ENCODE measurements around the gene HOXC11.

DNA sequence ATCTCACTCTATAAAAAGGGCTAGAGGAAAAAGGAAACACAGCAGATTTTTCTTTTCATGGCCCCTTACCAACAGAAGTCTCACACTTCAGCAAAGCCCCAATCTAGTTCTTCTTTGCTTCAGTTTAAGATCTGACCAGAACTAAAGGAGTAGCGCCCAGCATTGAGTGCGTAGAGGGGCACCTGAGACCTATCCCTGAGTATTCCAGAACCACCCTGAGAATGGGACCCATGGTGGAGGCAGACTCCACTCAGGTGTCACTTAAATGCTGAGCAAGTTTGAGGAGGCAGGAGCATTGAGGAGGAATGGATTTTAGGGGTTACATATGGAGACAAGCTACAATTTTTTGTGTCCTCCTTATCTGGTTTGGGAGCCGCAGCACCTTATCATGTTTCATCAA is 1.8 kb upstream of the HOXC11 start:
- TF ChIP-seq POLR2AphosphoS5 (IDR thresholded peaks at IDR 0.05; ENCODE audit: low read depth, low read length) (no peak), POLR2A (IDR thresholded peaks at IDR 0.05; ENCODE audit: low read depth, low read length) (no peak), TAF1 (IDR thresholded peaks at IDR 0.05; ENCODE audit: borderline replicate concordance, low read depth, low read length) (no peak)

Measured in GM12892 (cell line).